H1 (cell line): Measurements from ENCODE around the gene PRIMA1. TPM values are rescaled to one million over a fixed set of nuclear protein-coding genes. Genes with fewer than 3 reads are reported as not detected.

Experiments
- GTF2F1 ChIP-seq: IDR thresholded peaks from 2 replicates; pipeline ENCODE4 v1.6.1; 2012; ENCODE audit warnings: low read depth, low read length, improper control_type of control experiment, borderline replicate concordance
- MAX ChIP-seq: IDR thresholded peaks from 2 replicates; pipeline ENCODE4 v1.6.1; 2012; ENCODE audit warnings: inconsistent platforms
- RBBP5 ChIP-seq: IDR thresholded peaks from 2 replicates; pipeline ENCODE4 v1.7.1; 2012; ENCODE audit warnings: low read depth, mild to moderate bottlenecking, inconsistent platforms, low read length, moderate library complexity, borderline replicate concordance
- polyA plus RNA-seq, 7 experiments: library from polyadenylated mRNA; depleted of rRNA in 3 of 7; stranded (reverse) in 5 of 7; unstranded in 2 of 7; fragments of >200 nt in 5 of 7; fragments of 200-250 nt in 2 of 7; gene quantifications; 1 replicate in 5 of 7; 2 replicates in 1 of 7; 4 replicates in 1 of 7; pipeline versions ENCODE4 v1.2.1 to v1.2.3, GENCODE V29; 2011 to 2013; ENCODE audit warnings: missing spikeins in 2 of 7, mixed read lengths in 2 of 7
- total RNA-seq: library from RNA; stranded (reverse); fragmentation: NEBNext Ultra II Directional; extraction: Animal tissue kit (Norgen Biotek cat#: 25700); gene quantifications from 2 replicates; pipeline ENCODE4 v1.2.1, GENCODE V29; 2021

PRIMA1 gene
- total and polyA plus RNA-seq, 2 of the 8 experiments (the other 6 are each of a cell fraction or from before 2014, with no cell fraction given): 2.8 to 4.5 TPM

GRCh38 chr14:93804654-93805053, 16.4 kb upstream of the PRIMA1 start (continued):
- TF ChIP-seq RBBP5: no peak
- no peak for TF ChIP-seq MAX
- no peak for TF ChIP-seq GTF2F1
